PFSK-1 (cell line): ENCODE results near the gene LDB2.

Source experiments
- POLR2AphosphoS5 ChIP-seq: IDR thresholded peaks from 2 replicates; pipeline ENCODE4 v1.6.1; 2012; ENCODE audit warnings: low read depth, mild to moderate bottlenecking, control low read depth, low read length, moderate library complexity
- REST ChIP-seq, 2 experiments: IDR thresholded peaks; 2 replicates each; pipeline versions ENCODE4 v1.6.1 to v1.8.0; 2011 to 2012; ENCODE audit warnings: low read depth in 2 of 2, low read length in 2 of 2, control low read depth in 1 of 2, inconsistent platforms in 1 of 2, mild to moderate bottlenecking in 1 of 2, moderate library complexity in 1 of 2; ENCODE audit not compliant: insufficient read depth in 1 of 2
- SIN3A ChIP-seq: IDR thresholded peaks from 2 replicates; pipeline ENCODE4 v1.6.1; 2012; ENCODE audit warnings: mild to moderate bottlenecking, low read length, moderate library complexity, borderline replicate concordance; ENCODE audit not compliant: insufficient read depth
- TAF1 ChIP-seq: IDR thresholded peaks from 2 replicates; pipeline ENCODE4 v1.6.1; 2012; ENCODE audit warnings: low read length, control low read depth, borderline replicate concordance; ENCODE audit not compliant: insufficient read depth

- no peak for TF ChIP-seq TAF1
- no peak for TF ChIP-seq POLR2AphosphoS5
- no peak for TF ChIP-seq REST (IDR thresholded peaks at IDR 0.05; ENCODE audit: insufficient read depth in 1 of 2, low read depth in 2 of 2, low read length in 2 of 2)
- TF ChIP-seq SIN3A, result no peak
Observed at GRCh38 chr4:16597845-16598596, 300.4 kb downstream of the LDB2 start.
